Measurements from ENCODE around the gene MELK.
A peak's percentile ranks its signal among the peaks of the same experiment; 100 is the strongest.
"Not testable (repeated sequence)": the region's sequence is repeated elsewhere in the genome, so short reads cannot be mapped to it uniquely, and the experiment has no call there.

MELK gene

GRCh38 chr9:36572515-36573418, at the start of gene MELK:
MELK (plus strand) TSS chr9:36572895; CDS start chr9:36581682, 8,787 bp downstream.
- peak; percentile 95 for DNase-seq

- no peak for DNase-seq
These were observed 42.5 kb upstream of the MELK start for GRCh38 chr9:36530224-36530623.

DNA sequence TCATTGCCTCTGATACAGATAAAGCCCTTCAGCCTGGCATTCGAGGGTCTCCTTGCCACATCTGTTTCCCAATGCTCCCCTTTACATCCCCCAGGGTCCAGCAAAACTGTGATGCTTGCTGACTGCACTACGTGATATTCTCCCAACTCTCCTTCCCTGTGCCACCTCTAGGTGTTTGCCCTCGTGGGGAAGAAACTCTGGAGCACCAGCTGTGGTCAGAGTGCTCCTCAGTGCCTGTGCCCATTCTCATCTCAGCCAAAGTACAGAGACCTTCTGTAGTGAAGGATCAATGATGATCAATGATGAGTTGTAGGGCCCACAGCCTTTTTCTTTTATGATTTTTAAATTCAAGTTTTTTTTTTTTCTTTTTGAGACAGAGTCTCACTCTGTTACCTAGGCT, 40.3 kb upstream of the MELK start:
- DNase-seq: no peak

DNA sequence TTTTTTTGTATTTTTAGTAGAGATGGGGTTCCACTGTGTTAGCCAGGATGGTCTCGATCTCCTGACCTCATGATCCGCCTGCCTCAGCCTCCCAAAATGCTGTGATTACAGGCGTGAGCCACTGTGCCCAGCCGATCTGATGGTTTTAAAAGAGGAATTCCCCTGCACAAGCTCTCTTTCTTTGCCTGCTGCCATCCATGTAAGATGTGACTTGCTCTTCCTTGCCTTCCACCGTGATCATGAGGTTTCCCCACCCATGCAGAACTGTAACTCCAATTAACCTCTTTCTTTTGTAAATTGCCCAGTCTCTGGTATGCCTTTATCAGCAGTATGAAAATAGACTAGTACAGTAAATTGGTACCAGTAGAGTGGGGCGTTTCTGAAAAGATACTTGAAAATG, 39.0 kb upstream of the MELK start:
- not testable (repeated sequence) for DNase-seq

GRCh38 chr9:36535107-36535506, 37.6 kb upstream of the MELK start:
- DNase-seq: no peak

GRCh38 chr9:36537861-36538260, 34.8 kb upstream of the MELK start:
- no peak for DNase-seq

DNA sequence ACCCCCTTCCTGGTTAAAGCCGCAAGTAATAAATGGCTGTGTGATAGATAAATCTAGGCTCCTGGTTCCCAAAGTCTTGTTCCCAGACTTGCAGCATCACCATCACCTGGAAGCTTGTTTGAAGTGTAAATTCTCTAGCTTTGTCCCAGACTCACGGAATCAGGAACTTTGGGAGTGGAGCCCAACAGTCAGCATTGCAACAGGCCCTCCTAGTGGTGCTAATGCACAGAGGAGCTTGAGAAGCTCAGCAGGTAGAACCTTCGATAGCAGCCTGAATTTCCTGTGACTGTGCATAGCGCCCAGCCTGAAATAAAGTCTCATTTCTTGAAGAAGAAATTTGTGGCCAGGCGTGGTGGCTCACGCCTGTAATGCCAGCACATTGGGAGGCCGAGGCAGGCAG, 30.3 kb upstream of the MELK start:
- no peak for DNase-seq

DNA sequence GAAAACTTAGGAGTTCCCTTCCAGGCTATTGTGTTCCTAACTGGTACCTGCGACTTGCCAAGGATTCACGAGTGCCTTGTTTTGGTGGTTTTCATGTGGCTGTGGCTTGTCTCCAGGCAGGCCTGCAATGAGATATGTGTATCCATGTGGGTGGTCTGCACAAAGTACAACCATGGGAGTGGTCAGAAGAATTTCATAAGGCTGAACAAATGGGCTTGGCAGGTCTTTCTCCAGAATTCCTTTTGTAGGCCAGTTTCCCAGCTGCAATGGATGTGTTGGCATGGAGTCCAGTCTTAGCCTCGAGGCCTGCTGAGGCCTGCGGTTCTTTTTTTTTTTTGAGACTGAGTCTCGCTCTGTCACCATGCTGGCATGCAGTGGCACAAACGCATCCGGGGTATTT, 28.8 kb upstream of the MELK start:
- no peak for DNase-seq

DNA sequence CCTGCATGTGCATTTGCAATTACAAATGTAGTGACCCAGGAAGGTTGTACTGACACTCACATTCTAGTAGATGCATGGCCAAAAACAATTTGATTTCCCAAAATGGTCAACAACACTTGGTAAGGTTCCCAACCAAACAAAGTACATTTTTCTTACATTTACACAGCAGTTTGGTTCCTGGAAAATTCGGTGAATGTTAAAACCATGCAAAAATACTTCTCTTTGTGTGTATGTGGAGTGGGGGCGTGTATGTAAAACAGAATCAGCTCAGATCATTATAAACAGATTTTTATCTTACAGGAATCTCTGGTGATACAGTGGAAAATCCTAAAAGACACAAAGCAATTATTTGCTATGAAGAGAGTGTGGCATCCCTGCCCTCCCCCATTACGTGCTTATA, 25.1 kb upstream of the MELK start:
- no peak for DNase-seq

DNA sequence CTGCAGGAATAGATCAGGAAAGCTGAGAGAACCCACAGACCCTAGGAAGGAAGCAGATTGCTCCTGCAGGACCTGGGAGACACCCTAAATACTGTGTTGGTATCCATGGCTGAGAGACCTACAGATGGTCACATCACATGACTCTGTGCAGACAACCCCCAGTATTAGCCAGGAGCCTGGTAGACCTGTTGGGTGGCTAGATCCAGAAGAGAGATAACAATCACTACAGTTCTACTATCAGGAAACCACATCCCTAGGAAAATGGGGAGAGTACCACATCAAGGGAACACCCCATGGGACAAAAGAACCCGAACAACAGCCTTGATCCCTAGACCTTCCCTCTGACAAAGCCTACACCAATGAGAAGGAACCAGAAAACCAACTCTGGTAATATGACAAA, 24.2 kb upstream of the MELK start:
- DNase-seq: no peak

GRCh38 chr9:36550135-36550534, 22.6 kb upstream of the MELK start:
- DNase-seq: no peak

DNA sequence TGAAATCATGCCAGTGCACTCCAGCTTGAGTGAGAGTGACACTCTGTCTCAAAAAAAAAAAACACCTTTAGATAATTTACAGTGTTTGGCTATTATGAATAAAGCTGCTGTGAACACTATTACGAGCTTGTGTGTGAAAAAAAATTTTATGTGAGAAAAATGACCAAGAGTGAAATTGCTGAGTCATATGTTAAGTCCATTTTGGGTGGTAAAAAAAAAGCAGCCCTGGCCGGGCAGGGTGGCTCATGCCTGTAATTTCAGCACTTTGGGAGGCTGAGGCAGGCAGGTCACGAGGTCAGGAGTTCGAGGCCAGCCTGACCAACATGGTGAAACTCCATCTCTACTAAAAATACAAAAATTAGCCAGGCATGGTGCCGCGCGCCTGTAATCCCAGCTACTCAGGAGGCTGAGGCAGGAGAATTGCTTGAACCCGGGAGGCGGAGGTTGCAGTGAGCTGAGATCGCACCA, 22.0 kb upstream of the MELK start:
- not testable (repeated sequence) for DNase-seq

GRCh38 chr9:36551129-36551528, 21.6 kb upstream of the MELK start:
- DNase-seq: no peak

DNA sequence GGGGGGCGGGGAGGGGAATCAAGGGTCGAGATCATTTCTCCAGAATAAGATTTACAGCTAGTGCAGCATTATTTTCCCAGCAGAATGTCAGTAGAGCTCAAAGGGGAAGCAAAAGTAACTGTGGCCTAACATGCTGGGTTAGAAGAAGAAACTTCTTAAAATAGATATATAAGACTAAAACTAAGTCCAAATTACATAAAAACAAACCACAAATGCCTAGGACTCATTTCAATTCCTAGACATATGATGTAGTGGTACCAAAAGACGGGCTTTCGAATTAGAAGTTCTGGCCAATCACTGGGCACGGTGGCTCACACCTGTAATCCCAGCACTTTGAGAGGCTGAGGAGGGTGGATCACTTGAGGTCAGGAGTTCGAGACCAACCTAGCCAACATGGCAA, 20.8 kb upstream of the MELK start:
- no peak for DNase-seq

GRCh38 chr9:36559036-36559695, 13.5 kb upstream of the MELK start:
- DNase-seq: no peak

GRCh38 chr9:36560771-36561170, 11.9 kb upstream of the MELK start:
- no peak for DNase-seq

GRCh38 chr9:36562801-36563200, 9.9 kb upstream of the MELK start:
- not testable (repeated sequence) for DNase-seq

- no peak for DNase-seq
These were observed 5.9 kb upstream of the MELK start for GRCh38 chr9:36566813-36567221.

GRCh38 chr9:36568681-36569080, 4.0 kb upstream of the MELK start:
- not testable (repeated sequence) for DNase-seq

GRCh38 chr9:36571333-36571732, 1.4 kb upstream of the MELK start:
- no peak for DNase-seq

GRCh38 chr9:36574045-36574444, 1.4 kb downstream of the MELK start:
- not testable (repeated sequence) for DNase-seq

DNA sequence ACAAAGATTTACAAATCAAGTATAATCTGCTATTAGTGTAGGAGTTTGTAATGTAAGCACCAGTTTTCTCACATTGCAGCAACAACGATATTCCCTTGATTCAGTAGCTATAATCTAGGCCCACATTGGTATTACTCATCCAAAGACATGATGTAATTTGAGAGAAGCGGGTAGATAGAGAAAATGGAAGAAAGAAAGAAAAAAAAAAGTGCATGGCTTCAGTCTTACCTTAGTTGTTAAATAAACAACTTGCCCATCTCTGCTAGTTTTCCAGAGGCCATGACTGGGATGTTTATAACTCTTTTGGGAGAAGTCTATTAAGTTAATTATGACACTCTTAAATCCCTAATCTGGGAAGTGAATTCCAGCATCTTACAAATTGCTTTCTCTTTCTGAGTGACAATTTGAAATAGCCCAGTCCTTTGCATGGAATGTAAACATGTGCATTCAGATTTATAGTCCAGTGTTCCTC, 2.8 kb downstream of the MELK start:
- no peak for DNase-seq

GRCh38 chr9:36576866-36577265, 4.2 kb downstream of the MELK start:
- no peak for DNase-seq

Measured in activated CD8-positive, alpha-beta memory T cell treated with anti-CD3 and anti-CD28 coated beads for 24 hours (primary cell).